Measurements from ENCODE around the gene MAP4K5. TPM values are rescaled to one million over a fixed set of nuclear protein-coding genes. Genes with fewer than 3 reads are reported as not detected.
A peak's percentile ranks its signal among the peaks of the same experiment; 100 is the strongest.
"Not testable (repeated sequence)": the region's sequence is repeated elsewhere in the genome, so short reads cannot be mapped to it uniquely, and the experiment has no call there.

The MAP4K5 gene
- 56.9 TPM for polyA plus RNA-seq (2013, experiment 1 of 2; ENCODE audit: insufficient read length)
- 81.9 TPM for polyA plus RNA-seq (2013, experiment 2 of 2; ENCODE audit: insufficient read length)

- peak; percentile 92 for DNase-seq
These were observed at the start of gene MAP4K5 for GRCh38 chr14:50532502-50533240. Gene MAP4K5 (minus strand): TSS chr14:50532569. CDS start chr14:50532049, 520 bp downstream.

- no peak for DNase-seq
These were observed 46.1 kb upstream of the MAP4K5 start for GRCh38 chr14:50578433-50578832.

- no peak for DNase-seq
These were observed 45.6 kb upstream of the MAP4K5 start for GRCh38 chr14:50577982-50578381.

- no peak for DNase-seq
These were observed 43.4 kb upstream of the MAP4K5 start for GRCh38 chr14:50575769-50576168.

- DNase-seq: no peak
These were observed 41.5 kb upstream of the MAP4K5 start for GRCh38 chr14:50573862-50574261.

- DNase-seq: no peak
These were observed 37.4 kb upstream of the MAP4K5 start for GRCh38 chr14:50569714-50570274.

- DNase-seq: no peak
These were observed 30.5 kb upstream of the MAP4K5 start for GRCh38 chr14:50562841-50563240.

- peak; percentile 57 for DNase-seq
These were observed 28.5 kb upstream of the MAP4K5 start for GRCh38 chr14:50560931-50561285.

- peak; percentile 80 for DNase-seq
These were observed 27.9 kb upstream of the MAP4K5 start, which contains the start of gene ATL1 for GRCh38 chr14:50559990-50560930. Gene ATL1 (plus strand): TSS chr14:50560145. CDS start chr14:50560266, 121 bp downstream.

- not testable (repeated sequence) for DNase-seq
These were observed 20.4 kb upstream of the MAP4K5 start for GRCh38 chr14:50552796-50553195.

- no peak for DNase-seq
These were observed 19.5 kb upstream of the MAP4K5 start for GRCh38 chr14:50551877-50552276.

- DNase-seq: no peak
These were observed 17.9 kb upstream of the MAP4K5 start for GRCh38 chr14:50550294-50550693.

- no peak for DNase-seq
These were observed 13.2 kb upstream of the MAP4K5 start for GRCh38 chr14:50545618-50546017.

GRCh38 chr14:50544911-50545310 lies 12.5 kb upstream of the MAP4K5 start:
- DNase-seq: no peak

GRCh38 chr14:50542941-50543418 lies 10.6 kb upstream of the MAP4K5 start:
- peak; percentile 64 for DNase-seq

- DNase-seq: no peak
These were observed 8.8 kb upstream of the MAP4K5 start for GRCh38 chr14:50541159-50541567.

GRCh38 chr14:50539051-50539450 lies 6.7 kb upstream of the MAP4K5 start:
- no peak for DNase-seq

- not testable (repeated sequence) for DNase-seq
These were observed 5.7 kb upstream of the MAP4K5 start for GRCh38 chr14:50538034-50538433.

- no peak for DNase-seq
These were observed 2.6 kb upstream of the MAP4K5 start for GRCh38 chr14:50534997-50535396.

- no peak for DNase-seq
These were observed 2.0 kb upstream of the MAP4K5 start for GRCh38 chr14:50534416-50534815.

- DNase-seq: peak; percentile 51
These were observed 1.4 kb upstream of the MAP4K5 start for GRCh38 chr14:50533806-50534205.

GRCh38 chr14:50533241-50533705 lies 904 bp upstream of the MAP4K5 start:
- no peak for DNase-seq
